Activated B cell treated with CpG ODN at 0.5 μM for 24 hours (primary cell): ENCODE data around the gene TFAP2B. TPM values are rescaled to one million over a fixed set of nuclear protein-coding genes. Genes with fewer than 3 reads are reported as not detected.

Experiments used
- ATAC-seq: fragments of 200-7000 bp; cut with Tn5 transposase; one replicate; pipeline ENCODE4 v1.10.0; 2021; ENCODE audit warnings: low read depth, mild to moderate bottlenecking, moderate library complexity
- CTCF ChIA-PET: fragments of 350-600 bp; sonication (Branson Sonifier 250); formaldehyde crosslinking; loops from one replicate; lab custom pipeline; 2021; ENCODE audit warnings: antibody characterized with exemption; lab: Charles Lee
- POLR2A ChIA-PET: fragments of 350-600 bp; sonication (Branson Sonifier 250); formaldehyde crosslinking; loops from one replicate; lab custom pipeline; 2021; ENCODE audit warnings: antibody characterized with exemption; lab: Charles Lee
- DNase-seq: peaks from one replicate; pipeline ENCODE4 v3.0.0; 2022
- H3K27ac Mint-ChIP-seq: one replicate; pipeline ENCODE4 v1.8.0; 2020; ENCODE audit warnings: mixed read lengths
- H3K27me3 Mint-ChIP-seq: one replicate; pipeline ENCODE4 v1.8.0; 2021; ENCODE audit warnings: mixed read lengths
- H3K36me3 Mint-ChIP-seq: one replicate; pipeline ENCODE4 v1.8.0; 2021; ENCODE audit warnings: low read depth, mixed read lengths
- H3K4me1 Mint-ChIP-seq: one replicate; pipeline ENCODE4 v1.8.0; 2021; ENCODE audit warnings: mixed read lengths
- H3K4me3 Mint-ChIP-seq: one replicate; pipeline ENCODE4 v1.8.0; 2020; ENCODE audit warnings: mild to moderate bottlenecking, mixed read lengths
- H3K9me3 Mint-ChIP-seq: one replicate; pipeline ENCODE4 v1.8.0; 2020; ENCODE audit warnings: mixed read lengths
- CTCF ChIP-seq: fragments of 200-600 bp; IDR thresholded peaks from one replicate; pipeline ENCODE4 v1.8.0; 2022; ENCODE audit warnings: antibody characterized with exemption, mild to moderate bottlenecking
- intact Hi-C: fragments of 100-400 bp; cut with micrococcal nuclease; formaldehyde crosslinking; loops from one replicate; pipeline ENCODE4 v1.15.1; 2024
- total RNA-seq: library from RNA; stranded (reverse); gene quantifications from 2 replicates; pipeline ENCODE4 v1.2.3, GENCODE V29; 2022

The TFAP2B gene
- not detected in 2 replicates for total RNA-seq

GRCh38 chr6:50818673-50819072 lies at the start of gene TFAP2B:
TFAP2B (plus strand) TSS chr6:50818871; CDS start chr6:50818892, 21 bp downstream.
- no peak for DNase-seq
- no peak within 1 kb of the TSS for H3K4me3 Mint-ChIP-seq
- CTCF ChIA-PET, result no interaction called here
- POLR2A ChIA-PET, result no interaction called here
- H3K27me3 Mint-ChIP-seq, result peaks cover 70% of the 10 kb centered on the region
- ATAC-seq, result no peak
- peaks cover 22% of the 10 kb centered on the region for H3K4me1 Mint-ChIP-seq
- TF ChIP-seq CTCF, result no peak
- H3K36me3 Mint-ChIP-seq, result no peaks in the 10 kb centered on the region
- H3K9me3 Mint-ChIP-seq, result no peaks in the 10 kb centered on the region
- intact Hi-C loops, result loop anchor here (5.0 to 10.0 kb wide), 2 partner anchors 934 to 1036 kb away; no protein-coding TSS in a partner anchor
- H3K27ac Mint-ChIP-seq, result no peak within 1 kb of the TSS

GRCh38 chr6:50778696-50779095 lies 40.0 kb upstream of the TFAP2B start:
- Mint-ChIP-seq H3K4me3 (no peak overlapping the region), H3K36me3 (no peaks in the 10 kb centered on the region), H3K27me3 (no peaks in the 10 kb centered on the region), H3K4me1 (no peaks in the 10 kb centered on the region), H3K9me3 (no peaks in the 10 kb centered on the region), H3K27ac (no peak overlapping the region)
- intact Hi-C loops, result no loop called here
- ATAC-seq (no peak), DNase-seq (no peak)
- CTCF ChIA-PET, result no interaction called here
- TF ChIP-seq CTCF, result no peak
- POLR2A ChIA-PET, result no interaction called here

- ATAC-seq (no peak), DNase-seq (no peak)
- ChIA-PET POLR2A (no interaction called here), CTCF (no interaction called here)
- H3K4me3 Mint-ChIP-seq, result no peak overlapping the region
- H3K36me3 Mint-ChIP-seq, result no peaks in the 10 kb centered on the region
- no peak for TF ChIP-seq CTCF
- H3K4me1 Mint-ChIP-seq, result no peaks in the 10 kb centered on the region
- H3K27ac Mint-ChIP-seq, result no peak overlapping the region
- H3K9me3 Mint-ChIP-seq, result no peaks in the 10 kb centered on the region
- intact Hi-C loops, result no loop called here
- no peaks in the 10 kb centered on the region for H3K27me3 Mint-ChIP-seq
These were observed 38.3 kb upstream of the TFAP2B start for GRCh38 chr6:50780382-50780781.

- Mint-ChIP-seq H3K4me3 (no peak overlapping the region), H3K9me3 (peaks cover 1% of the 10 kb centered on the region), H3K27ac (no peak overlapping the region), H3K4me1 (no peaks in the 10 kb centered on the region), H3K36me3 (no peaks in the 10 kb centered on the region), H3K27me3 (peaks cover 6% of the 10 kb centered on the region)
- ATAC-seq (no peak), DNase-seq (no peak)
- ChIA-PET CTCF (no interaction called here), POLR2A (no interaction called here)
- intact Hi-C loops, result no loop called here
- TF ChIP-seq CTCF, result no peak
These were observed 32.8 kb upstream of the TFAP2B start for GRCh38 chr6:50785921-50786320.

- Mint-ChIP-seq H3K27ac (no peak overlapping the region), H3K4me3 (no peak overlapping the region), H3K36me3 (no peaks in the 10 kb centered on the region), H3K4me1 (peaks cover 4% of the 10 kb centered on the region), H3K27me3 (peaks cover 3% of the 10 kb centered on the region), H3K9me3 (peaks cover 6% of the 10 kb centered on the region)
- DNase-seq (no peak), ATAC-seq (no peak)
- ChIA-PET CTCF (no interaction called here), POLR2A (no interaction called here)
- no peak for TF ChIP-seq CTCF
- intact Hi-C loops, result no loop called here
These were observed 26.7 kb upstream of the TFAP2B start for GRCh38 chr6:50791900-50792508.
